GM21737 (cell line): ENCODE measurements around the gene HBM.
"Not testable (repeated sequence)": the region's sequence is repeated elsewhere in the genome, so short reads cannot be mapped to it uniquely, and the experiment has no call there.

ENCODE experiments used
- ATAC-seq: cut with Tn5 transposase; IDR thresholded peaks from one replicate; pipeline ENCODE4 v1.9.1; 2021; ENCODE audit warnings: mild to moderate bottlenecking, moderate library complexity; ENCODE audit not compliant: unreplicated experiment

The HBM gene

DNA sequence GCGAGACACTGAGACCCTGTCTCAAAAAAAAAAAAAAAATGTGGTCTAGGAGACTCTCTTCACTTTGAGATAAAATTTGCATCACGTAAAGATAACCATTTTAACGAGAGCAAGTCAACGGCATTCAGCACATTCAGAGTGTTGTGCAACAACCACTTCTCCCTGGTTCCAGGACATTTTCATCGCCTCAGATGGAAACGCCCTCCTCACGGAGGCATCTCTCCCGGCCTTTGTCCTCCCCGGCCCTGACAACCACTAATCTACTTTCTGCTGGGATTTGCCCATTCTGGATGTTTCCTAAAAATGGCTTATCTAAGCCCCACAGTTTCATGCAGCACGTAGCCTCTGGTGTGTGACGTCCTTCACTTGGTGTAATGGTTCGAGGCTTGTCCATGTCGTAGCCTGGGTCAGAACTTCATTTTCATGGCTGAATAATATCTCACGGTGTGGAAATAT lies 21.0 kb upstream of the HBM start:
- ATAC-seq, result no peak

DNA sequence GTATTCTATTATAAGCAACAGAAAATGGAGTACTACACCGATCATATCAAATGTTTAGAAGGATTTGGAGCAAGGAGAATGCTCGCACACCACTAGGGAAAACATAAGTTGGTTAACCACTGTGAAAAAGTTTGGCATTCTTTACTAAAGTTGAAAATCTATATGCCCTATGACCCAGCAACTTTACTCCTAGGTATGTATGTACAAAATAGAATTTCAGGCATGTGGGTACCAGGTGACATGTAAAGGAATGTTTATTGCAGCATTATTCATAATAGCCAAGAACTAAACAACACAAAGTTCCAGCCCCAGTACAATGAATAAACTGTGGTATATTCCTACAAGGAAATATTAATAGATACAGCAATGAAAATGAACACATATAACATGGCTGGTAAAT lies 19.1 kb upstream of the HBM start:
- no peak for ATAC-seq

DNA sequence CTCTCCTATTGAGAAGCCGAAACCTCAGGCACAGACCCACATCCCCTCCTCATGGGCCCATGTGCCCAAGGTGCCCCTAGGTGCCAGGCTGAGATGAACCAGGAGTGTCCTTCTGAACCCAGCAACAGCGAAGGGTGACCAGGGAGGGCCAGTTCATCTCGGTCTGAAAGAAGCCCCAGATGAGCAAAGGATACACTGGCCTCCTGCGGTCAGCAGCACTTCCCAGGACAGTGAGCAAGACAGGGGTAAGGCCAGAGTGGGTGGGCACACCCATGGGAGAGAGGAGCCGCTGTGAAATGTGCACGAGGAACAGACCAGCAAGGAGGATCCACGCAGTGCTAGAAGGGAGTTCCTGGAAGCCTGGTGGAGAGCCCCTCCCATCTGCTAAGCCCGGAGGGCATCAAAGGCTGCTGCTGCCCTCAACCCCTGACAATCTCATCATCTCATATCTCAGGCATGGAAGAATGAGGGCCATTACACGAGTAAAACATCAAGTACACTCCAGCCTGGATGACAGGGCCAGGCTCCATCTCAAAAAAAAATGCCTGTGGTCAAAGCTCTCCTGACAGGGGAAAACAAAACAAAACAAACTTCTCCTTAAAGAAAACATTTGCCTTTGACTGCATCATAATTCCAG lies 16.6 kb upstream of the HBM start:
- no peak for ATAC-seq

DNA sequence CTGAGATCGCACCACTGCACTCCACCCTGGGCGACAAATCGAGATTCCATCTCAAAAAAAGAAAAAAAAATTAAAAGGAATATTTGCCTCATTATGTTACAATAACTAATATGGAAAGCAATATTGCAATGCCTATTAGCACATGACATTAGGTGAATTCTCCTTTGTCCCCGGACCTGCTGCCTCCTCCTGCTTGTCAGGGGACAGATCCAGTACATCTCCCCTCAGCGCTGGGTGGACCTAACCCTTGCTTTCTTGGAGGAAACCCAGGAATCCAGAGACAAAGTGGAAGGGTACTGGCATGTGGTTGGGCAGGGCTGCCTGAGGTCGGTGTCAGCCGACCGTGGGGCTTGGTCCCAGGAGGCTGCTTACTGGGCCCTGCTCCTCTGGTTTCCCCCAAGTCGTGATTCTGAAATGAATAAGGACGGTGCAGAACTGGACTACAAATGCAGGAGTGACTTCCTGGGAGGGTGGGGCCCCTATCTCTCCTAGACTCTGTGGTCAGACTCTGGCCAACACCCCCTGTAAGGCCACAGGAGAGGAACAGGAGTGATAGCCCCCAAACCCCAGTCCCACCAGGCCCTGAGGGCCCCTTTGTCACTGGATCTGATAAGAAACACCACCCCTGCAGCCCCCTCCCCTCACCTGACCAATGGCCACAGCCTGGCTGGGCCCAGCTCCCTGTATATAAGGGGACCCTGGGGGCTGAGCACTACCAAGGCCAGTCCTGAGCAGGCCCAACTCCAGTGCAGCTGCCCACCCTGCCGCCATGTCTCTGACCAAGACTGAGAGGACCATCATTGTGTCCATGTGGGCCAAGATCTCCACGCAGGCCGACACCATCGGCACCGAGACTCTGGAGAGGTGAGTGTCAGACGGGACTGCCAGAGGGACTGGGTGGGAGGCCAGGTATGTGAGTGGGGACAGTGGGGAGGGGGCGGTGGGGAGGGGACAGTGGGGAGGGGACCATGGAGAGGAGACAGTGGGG lies 13.3 kb upstream of the HBM start, which contains the start of gene HBZ:
HBZ (plus strand) TSS at position 504 of the 988 bp plus-strand sequence; CDS start at position 770, 266 bp downstream.
- no peak for ATAC-seq

DNA sequence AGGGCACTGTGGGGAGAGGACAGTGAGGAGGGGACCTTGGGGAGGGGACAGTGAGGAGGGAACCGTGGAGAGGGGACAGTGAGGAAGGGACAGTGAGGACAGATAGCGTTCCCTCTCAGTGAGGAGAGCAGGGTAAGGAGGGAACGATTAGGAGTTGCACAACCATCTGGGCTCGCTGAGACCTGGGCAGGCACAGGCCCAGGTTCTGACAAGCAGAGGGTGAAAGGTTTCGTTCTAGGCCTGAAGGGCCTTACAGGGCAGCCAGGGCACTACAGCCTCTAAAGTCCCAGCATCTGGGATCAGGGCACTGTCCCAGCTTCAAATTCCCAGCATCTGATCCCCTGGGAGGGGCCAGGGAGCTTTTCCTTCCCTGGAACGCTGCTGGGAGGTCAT lies 12.7 kb upstream of the HBM start:
- ATAC-seq, result not testable (repeated sequence)

DNA sequence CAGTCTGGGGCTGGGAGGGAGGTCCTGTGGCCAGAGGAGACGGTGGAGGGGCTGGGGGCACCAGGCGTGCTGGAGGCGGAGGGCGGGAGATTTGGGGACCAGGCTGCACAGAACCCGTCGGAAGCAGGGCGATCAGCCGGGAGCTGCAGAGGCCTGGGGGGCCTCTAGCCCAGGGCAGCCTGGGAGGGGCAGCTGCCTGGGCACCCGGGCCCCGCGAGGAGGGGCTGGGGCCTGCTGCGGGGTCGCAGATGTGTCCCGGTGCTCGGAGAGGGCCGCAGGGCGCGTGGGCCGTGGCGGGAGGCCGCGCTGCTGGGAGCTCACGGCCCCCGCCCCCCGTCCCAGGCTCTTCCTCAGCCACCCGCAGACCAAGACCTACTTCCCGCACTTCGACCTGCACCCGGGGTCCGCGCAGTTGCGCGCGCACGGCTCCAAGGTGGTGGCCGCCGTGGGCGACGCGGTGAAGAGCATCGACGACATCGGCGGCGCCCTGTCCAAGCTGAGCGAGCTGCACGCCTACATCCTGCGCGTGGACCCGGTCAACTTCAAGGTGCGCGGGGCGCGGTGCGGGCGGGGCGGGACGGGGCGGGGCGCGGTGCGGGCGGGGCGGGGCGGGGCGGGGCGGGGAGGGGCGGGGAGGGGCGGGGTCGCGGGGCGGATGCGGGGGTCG lies 12.1 kb upstream of the HBM start:
- ATAC-seq, result not testable (repeated sequence)

- ATAC-seq, result no peak
Measured at GRCh38 chr16:154217-155030, 11.4 kb upstream of the HBM start.

DNA sequence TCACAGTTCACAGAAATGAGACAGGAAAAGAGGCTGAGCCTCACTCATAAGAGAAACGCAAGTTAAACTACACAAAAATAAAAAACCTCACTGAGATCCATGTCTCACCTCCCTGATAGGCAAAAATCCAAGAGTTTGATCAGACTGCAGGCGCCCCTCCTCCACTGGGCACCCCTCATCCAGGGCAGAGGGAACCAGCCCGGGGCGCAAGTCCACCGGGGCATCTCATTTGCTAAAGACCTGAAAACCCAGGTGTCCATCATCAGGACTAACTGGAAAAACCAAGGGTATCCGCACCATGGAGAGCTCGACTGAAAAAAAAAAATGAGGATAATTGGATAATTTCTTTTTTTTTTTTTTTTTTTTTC lies 10.8 kb upstream of the HBM start:
- no peak for ATAC-seq

DNA sequence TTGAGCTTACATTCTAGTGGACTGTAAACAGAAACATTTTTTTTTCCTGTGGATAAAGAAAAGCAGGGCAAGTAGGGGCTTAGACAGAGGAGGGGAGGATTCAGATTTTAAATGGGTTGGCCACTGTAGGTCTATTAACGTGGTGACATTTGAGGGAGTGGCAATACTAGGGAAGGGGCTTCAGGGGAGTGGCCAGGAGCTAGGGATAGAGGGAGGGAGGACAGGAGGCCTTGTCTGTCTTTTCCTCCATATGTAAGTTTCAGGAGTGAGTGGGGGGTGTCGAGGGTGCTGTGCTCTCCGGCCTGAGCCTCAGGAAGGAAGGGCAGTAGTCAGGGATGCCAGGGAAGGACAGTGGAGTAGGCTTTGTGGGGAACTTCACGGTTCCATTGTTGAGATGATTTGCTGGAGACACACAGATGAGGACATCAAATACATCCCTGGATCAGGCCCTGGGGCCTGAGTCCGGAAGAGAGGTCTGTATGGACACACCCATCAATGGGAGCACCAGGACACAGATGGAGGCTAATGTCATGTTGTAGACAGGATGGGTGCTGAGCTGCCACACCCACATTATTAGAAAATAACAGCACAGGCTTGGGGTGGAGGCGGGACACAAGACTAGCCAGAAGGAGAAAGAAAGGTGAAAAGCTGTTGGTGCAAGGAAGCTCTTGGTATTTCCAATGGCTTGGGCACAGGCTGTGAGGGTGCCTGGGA lies 6.5 kb upstream of the HBM start:
- ATAC-seq, result no peak

GRCh38 chr16:160242-160641 lies 5.5 kb upstream of the HBM start:
- ATAC-seq, result not testable (repeated sequence)

DNA sequence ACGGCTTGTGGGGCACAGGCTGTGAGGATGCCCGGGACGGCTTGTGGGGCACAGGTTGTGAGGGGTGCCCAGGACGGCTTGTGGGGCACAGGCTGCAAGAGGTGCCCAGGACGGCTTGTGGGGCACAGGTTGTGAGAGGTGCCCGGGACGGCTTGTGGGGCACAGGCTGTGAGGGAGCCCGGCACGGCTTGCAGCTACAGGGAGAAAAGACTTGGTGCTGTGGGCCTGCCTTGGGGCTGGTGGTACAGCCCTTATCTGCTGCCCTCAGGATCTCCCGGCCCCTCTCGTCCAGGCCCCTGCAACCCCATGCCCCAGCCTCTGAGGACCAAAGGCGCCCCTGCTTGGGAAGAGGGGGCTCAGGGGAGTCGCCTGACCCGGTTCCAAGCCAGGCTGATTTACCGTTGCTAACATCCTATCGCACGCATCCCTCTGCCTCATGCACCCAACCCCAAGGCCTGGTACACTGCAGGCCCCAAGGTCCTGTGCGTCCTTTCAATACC lies 5.0 kb upstream of the HBM start:
- no peak for ATAC-seq

DNA sequence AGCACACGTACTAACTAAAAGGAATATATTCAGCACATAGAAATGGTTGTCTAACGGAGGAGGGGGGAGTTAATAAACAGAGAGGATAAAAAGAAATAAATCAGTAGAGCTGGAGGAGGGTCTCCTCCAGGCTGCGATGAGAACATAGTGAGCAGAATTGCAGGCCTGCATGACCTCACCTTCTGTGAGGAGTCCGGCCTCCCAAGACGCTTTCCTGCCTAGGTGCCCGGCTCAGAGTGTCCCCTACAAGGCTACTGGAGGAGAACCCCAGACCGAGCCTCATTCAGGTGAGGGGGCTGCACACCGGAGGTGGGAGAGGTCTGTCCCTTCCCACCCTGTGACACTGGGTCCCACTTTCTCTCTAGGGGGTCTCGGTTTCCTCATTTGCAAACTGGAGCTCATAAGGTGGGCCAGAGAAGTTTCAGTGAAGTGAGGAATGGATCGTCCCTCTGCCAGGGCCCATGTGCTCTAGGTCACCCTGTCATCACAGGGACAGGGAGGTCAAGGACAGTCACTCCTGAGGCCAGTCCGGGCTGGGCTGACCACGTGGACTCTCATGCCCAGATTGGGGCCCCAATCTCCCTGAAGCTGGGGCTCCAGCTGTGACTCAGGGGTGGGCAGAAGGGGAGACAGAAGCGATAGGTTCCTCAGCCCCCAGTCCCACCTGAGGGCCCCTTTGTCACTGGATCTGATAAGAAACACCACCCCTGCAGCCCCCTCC lies 3.3 kb upstream of the HBM start:
- no peak for ATAC-seq

- ATAC-seq, result not testable (repeated sequence)
Measured at GRCh38 chr16:163139-163538, 2.6 kb upstream of the HBM start.

- not testable (repeated sequence) for ATAC-seq
Measured at GRCh38 chr16:163696-164095, 2.1 kb upstream of the HBM start.

DNA sequence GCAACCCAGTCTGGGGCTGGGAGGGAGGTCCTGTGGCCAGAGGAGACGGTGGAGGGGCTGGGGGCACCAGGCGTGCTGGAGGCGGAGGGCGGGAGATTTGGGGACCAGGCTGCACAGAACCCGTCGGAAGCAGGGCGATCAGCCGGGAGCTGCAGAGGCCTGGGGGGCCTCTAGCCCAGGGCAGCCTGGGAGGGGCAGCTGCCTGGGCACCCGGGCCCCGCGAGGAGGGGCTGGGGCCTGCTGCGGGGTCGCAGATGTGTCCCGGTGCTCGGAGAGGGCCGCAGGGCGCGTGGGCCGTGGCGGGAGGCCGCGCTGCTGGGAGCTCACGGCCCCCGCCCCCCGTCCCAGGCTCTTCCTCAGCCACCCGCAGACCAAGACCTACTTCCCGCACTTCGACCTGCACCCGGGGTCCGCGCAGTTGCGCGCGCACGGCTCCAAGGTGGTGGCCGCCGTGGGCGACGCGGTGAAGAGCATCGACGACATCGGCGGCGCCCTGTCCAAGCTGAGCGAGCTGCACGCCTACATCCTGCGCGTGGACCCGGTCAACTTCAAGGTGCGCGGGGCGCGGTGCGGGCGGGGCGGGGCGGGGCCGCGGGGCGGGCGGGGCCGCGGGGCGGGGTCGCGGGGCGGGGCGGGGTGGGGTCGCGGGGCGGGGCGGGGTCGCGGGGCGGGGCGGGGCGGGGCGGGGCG lies 1.5 kb upstream of the HBM start:
- not testable (repeated sequence) for ATAC-seq

GRCh38 chr16:164827-165538 lies 795 bp upstream of the HBM start:
- ATAC-seq, result no peak

- ATAC-seq, result no peak
Measured at GRCh38 chr16:166375-167121, 770 bp downstream of the HBM start.
